T-helper 17 cell (primary cell): Measurements from ENCODE around the gene PRKCH. TPM values are rescaled to one million over a fixed set of nuclear protein-coding genes. Genes with fewer than 3 reads are reported as not detected.
"Not testable (repeated sequence)": the region's sequence is repeated elsewhere in the genome, so short reads cannot be mapped to it uniquely, and the experiment has no call there.

ENCODE experiments used
- ATAC-seq: fragments of 150-1000 bp; cut with Tn5 transposase; 2 replicates; pipeline ENCODE4 v1.10.0; 2021; ENCODE audit warnings: mild to moderate bottlenecking, moderate library complexity
- DNase-seq, 3 donors: peaks; one replicate each; pipeline versions ENCODE4 v3.0.0 to v3.0.0-alpha.2; 2020 to 2021
- H3K9me3 ChIP-seq: one replicate; pipeline ENCODE4 v1.7.0; 2013; ENCODE audit warnings: low read length, mild to moderate bottlenecking; ENCODE audit not compliant: control insufficient read depth, poor library complexity, severe bottlenecking
- H3K27ac Mint-ChIP-seq: one replicate; pipeline ENCODE4 v1.8.0; 2022; ENCODE audit warnings: mild to moderate bottlenecking, moderate library complexity, mixed read lengths
- H3K27me3 Mint-ChIP-seq: one replicate; pipeline ENCODE4 v1.8.0; 2022; ENCODE audit warnings: mixed read lengths
- H3K36me3 Mint-ChIP-seq: one replicate; pipeline ENCODE4 v1.8.0; 2022; ENCODE audit warnings: low read depth, mixed read lengths
- H3K4me1 Mint-ChIP-seq: one replicate; pipeline ENCODE4 v1.8.0; 2022; ENCODE audit warnings: mild to moderate bottlenecking, mixed read lengths
- H3K4me3 Mint-ChIP-seq: one replicate; pipeline ENCODE4 v1.8.0; 2022; ENCODE audit warnings: mild to moderate bottlenecking, moderate library complexity, mixed read lengths
- total RNA-seq, 4 donors: library from RNA in 2 of 4; stranded (reverse) in 2 of 4; gene quantifications; one replicate each; pipeline ENCODE4 v1.2.3 and lab custom pipeline; 2022 to 2026

PRKCH gene
- total RNA-seq, 2 donors from 2014 or later = 328 to 342 TPM

DNA sequence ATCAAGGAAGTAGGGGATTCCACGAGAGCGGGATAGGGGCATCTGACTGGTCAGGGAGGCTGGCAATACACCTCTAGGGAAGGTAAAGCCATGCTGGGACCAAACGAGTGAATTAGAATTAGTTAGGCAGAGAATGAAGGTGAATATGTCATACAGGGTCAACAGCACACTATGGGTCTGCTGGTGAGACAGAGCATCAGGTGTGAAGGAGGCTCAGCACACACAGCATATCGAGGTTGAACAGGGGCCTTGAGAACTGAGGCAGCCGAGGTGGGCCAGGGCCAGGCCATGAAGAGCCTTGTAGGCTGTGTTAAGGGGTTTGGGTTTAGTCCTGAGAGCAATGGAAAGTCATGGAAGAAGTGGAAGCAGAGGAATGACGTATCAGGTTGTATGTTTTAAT is 137.8 kb downstream of the PRKCH start:
- Mint-ChIP-seq H3K4me3 (no peak overlapping the region), H3K36me3 (peaks cover 28% of the 10 kb centered on the region), H3K4me1 (peaks cover 49% of the 10 kb centered on the region)

GRCh38 chr14:61460063-61460462 is 138.7 kb downstream of the PRKCH start:
- no peak for DNase-seq
- H3K36me3 Mint-ChIP-seq = peaks cover 31% of the 10 kb centered on the region
- no peaks in the 10 kb centered on the region for H3K9me3 ChIP-seq
- no peak overlapping the region for H3K4me3 Mint-ChIP-seq
- no peaks in the 10 kb centered on the region for H3K27me3 Mint-ChIP-seq
- no peak for ATAC-seq
- peaks cover 44% of the 10 kb centered on the region for H3K4me1 Mint-ChIP-seq
- H3K27ac Mint-ChIP-seq = no peak overlapping the region

More for the DNA sequence above, 137.8 kb downstream of the PRKCH start:
- no peaks in the 10 kb centered on the region for H3K9me3 ChIP-seq
- ATAC-seq = no peak
- DNase-seq = no peak
- Mint-ChIP-seq H3K27ac (peak overlapping the region; percentile 92), H3K27me3 (no peaks in the 10 kb centered on the region)

DNA sequence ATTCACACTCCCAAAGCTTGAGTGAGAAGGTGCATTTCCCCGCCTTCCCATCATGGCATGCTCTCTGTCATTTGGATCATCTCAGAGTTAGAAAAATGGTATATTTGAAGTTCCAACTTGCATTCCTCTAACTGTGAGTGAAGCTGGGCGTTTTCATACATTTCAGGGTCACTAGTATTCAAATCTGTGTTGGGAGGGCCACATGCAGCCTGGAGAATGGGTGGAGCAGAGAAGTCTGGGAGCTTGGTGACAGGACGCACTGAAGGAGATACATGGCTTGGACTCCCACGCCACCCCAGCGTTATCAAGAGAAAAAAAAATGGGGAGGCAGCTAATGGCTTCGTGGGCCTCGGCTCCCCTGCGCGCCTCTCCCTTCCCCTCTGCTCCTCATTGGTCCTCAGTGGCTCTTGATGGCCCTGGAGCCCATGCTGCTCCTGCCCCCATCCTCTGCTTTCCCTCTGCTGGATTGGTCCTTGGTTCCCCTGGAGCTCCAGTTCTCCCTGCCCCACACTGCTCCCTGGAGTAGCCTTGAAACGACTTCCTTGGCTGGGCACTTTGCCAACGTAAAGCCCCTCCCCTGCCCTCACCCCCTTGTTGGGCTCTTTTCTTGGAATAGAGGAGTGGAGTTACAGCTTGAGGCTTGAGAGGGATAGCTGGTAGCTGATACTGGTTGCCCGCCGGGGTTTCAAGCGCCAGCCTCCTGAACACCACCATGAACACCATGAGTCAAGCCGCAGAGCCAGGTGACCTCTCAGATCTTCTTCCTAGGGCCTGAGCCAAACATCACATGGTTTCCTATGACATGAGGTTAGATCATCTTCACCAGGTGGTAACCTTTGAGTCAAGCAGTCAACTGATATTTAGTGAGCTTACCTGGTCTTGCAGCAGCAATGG is 139.6 kb downstream of the PRKCH start:
- peak; percentile 78 for ATAC-seq
- Mint-ChIP-seq H3K27me3 (no peaks in the 10 kb centered on the region), H3K27ac (peak overlapping the region; percentile 95), H3K36me3 (peaks cover 28% of the 10 kb centered on the region), H3K4me1 (peaks cover 45% of the 10 kb centered on the region), H3K4me3 (peak overlapping the region; percentile 31)
- peak in 1 of 3 donors; percentile 28 for DNase-seq
- H3K9me3 ChIP-seq = no peaks in the 10 kb centered on the region

DNA sequence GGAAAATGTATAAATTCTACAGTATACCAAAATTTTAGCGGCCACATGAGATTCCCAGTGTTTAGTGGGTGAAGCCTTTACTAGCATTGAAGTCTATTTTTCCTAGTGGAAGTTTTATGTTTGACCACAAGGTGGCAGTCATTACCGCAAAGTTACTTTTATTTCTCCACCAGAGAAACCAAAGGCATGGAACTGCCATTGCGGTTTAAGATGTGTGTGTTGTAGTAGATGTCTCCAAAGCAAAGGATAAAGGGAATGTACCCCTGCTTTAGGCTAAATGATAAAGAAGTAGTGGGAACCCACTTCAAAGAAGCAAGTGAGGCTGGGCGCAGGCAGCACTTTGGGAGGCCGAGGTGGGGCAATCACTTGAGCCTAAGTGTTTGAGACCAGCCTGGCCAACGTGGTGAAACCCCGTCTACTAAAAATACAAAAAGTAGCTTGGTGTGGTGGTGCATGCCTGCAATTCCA is 140.5 kb downstream of the PRKCH start:
- H3K4me1 Mint-ChIP-seq = peaks cover 45% of the 10 kb centered on the region
- H3K4me3 Mint-ChIP-seq = peak overlapping the region; percentile 25
- peaks cover 27% of the 10 kb centered on the region for H3K36me3 Mint-ChIP-seq
- no peaks in the 10 kb centered on the region for H3K9me3 ChIP-seq
- H3K27ac Mint-ChIP-seq = peak overlapping the region; percentile 95
- no peaks in the 10 kb centered on the region for H3K27me3 Mint-ChIP-seq
- DNase-seq (no peak), ATAC-seq (peak; percentile 68)

GRCh38 chr14:61462566-61463193 is 141.3 kb downstream of the PRKCH start:
- Mint-ChIP-seq H3K4me1 (peaks cover 41% of the 10 kb centered on the region), H3K27me3 (no peaks in the 10 kb centered on the region), H3K4me3 (no peak overlapping the region), H3K27ac (peak overlapping the region; percentile 95), H3K36me3 (peaks cover 27% of the 10 kb centered on the region)
- no peak for DNase-seq
- ATAC-seq = no peak
- no peaks in the 10 kb centered on the region for H3K9me3 ChIP-seq

DNA sequence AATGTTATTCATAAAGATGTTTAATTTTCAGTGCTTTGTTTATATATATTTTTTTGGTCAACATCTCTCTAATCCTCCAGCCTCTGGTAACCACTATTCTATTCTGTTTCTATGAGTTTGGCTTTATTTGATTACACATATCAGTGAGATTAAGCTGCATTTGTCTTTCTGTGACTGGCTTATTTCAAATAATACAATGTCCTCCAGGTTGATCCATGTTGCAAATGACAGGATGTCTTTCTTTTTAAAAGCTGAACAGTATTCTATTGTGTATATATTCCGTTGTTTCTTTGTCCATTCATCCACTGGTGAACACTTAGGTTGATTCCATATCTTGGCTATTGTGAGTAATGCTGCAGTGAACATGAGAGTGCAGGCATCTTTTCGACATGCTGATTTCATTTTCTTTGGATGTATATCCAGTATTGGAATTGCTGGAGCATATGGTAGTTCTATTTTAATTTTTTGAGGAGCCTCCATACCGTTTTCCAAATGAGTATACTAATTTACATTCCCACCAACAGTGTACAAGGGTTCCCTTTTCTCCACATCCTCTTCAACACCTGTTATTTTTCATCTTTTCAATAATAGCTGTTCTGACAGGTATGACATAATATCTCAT is 142.4 kb downstream of the PRKCH start:
- H3K9me3 ChIP-seq = no peaks in the 10 kb centered on the region
- Mint-ChIP-seq H3K4me1 (peaks cover 38% of the 10 kb centered on the region), H3K27ac (peak overlapping the region; percentile 95), H3K36me3 (peaks cover 22% of the 10 kb centered on the region), H3K4me3 (no peak overlapping the region), H3K27me3 (no peaks in the 10 kb centered on the region)
- DNase-seq = no peak
- no peak for ATAC-seq

GRCh38 chr14:61464539-61465320 is 143.4 kb downstream of the PRKCH start:
- not testable (repeated sequence) for ATAC-seq, H3K9me3 ChIP-seq, H3K4me3 Mint-ChIP-seq, H3K27me3 Mint-ChIP-seq, DNase-seq
- peak overlapping the region; percentile 95 for H3K27ac Mint-ChIP-seq
- peaks cover 16% of the 10 kb centered on the region for H3K36me3 Mint-ChIP-seq
- H3K4me1 Mint-ChIP-seq = peaks cover 38% of the 10 kb centered on the region

GRCh38 chr14:61466249-61466904 is 145.0 kb downstream of the PRKCH start:
- DNase-seq (no peak), ATAC-seq (no peak)
- H3K9me3 ChIP-seq = no peaks in the 10 kb centered on the region
- H3K4me1 Mint-ChIP-seq = peaks cover 46% of the 10 kb centered on the region
- H3K4me3 Mint-ChIP-seq = no peak overlapping the region
- H3K27ac Mint-ChIP-seq = peak overlapping the region; percentile 95
- no peaks in the 10 kb centered on the region for H3K27me3 Mint-ChIP-seq
- H3K36me3 Mint-ChIP-seq = peaks cover 12% of the 10 kb centered on the region

DNA sequence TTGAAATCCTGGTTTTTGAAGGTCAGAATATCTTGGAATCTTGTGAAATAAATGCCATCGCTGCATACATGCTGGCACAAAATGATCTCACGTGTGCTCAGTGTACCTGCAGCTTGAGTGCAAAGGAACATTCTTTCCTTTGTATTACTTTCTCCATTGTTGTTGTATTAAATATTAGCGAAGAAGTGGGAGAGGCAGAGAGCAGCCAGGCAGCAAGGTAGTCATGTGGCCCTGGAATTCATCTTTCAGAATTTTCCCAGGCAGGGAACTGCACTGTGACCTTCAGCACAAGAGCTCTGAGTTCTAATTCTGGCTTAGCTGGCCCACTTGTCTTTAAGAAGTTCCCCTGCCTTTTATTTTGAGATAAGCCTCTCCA is 145.5 kb downstream of the PRKCH start:
- no peak for ATAC-seq
- H3K36me3 Mint-ChIP-seq = peaks cover 10% of the 10 kb centered on the region
- H3K27me3 Mint-ChIP-seq = no peaks in the 10 kb centered on the region
- H3K4me1 Mint-ChIP-seq = peaks cover 46% of the 10 kb centered on the region
- DNase-seq = no peak
- H3K9me3 ChIP-seq = no peaks in the 10 kb centered on the region
- no peak overlapping the region for H3K4me3 Mint-ChIP-seq
- H3K27ac Mint-ChIP-seq = peak overlapping the region; percentile 95

DNA sequence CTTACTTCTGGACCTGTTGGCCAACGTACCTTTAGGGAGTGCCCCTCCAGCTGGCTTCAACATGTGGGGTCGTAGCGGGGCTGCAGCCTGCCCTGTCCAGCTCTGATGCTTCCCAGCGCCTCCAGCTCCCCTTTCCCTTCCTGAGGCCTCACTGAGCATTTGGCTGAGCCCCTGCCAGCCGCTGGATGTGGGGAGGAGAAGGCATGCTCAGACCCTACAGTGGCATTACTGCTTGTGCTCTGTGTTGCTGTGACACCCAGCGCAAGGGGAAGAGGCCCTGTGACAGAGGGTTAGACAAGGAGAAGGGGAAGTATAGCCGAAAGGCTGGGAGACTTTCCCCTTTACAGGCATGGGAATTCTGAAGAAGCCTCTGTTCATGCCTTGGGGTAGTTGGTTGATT is 145.9 kb downstream of the PRKCH start:
- Mint-ChIP-seq H3K36me3 (peaks cover 9% of the 10 kb centered on the region), H3K27me3 (no peaks in the 10 kb centered on the region), H3K4me1 (peaks cover 46% of the 10 kb centered on the region), H3K27ac (peak overlapping the region; percentile 95), H3K4me3 (no peak overlapping the region)
- DNase-seq (no peak), ATAC-seq (no peak)
- H3K9me3 ChIP-seq = no peaks in the 10 kb centered on the region

- peaks cover 9% of the 10 kb centered on the region for H3K36me3 Mint-ChIP-seq
- ATAC-seq = no peak
- H3K4me1 Mint-ChIP-seq = peaks cover 55% of the 10 kb centered on the region
- H3K27ac Mint-ChIP-seq = peak overlapping the region; percentile 95
- no peak overlapping the region for H3K4me3 Mint-ChIP-seq
- no peaks in the 10 kb centered on the region for H3K27me3 Mint-ChIP-seq
- no peak for DNase-seq
- H3K9me3 ChIP-seq = no peaks in the 10 kb centered on the region
Observed at GRCh38 chr14:61468063-61468825, 146.9 kb downstream of the PRKCH start.

DNA sequence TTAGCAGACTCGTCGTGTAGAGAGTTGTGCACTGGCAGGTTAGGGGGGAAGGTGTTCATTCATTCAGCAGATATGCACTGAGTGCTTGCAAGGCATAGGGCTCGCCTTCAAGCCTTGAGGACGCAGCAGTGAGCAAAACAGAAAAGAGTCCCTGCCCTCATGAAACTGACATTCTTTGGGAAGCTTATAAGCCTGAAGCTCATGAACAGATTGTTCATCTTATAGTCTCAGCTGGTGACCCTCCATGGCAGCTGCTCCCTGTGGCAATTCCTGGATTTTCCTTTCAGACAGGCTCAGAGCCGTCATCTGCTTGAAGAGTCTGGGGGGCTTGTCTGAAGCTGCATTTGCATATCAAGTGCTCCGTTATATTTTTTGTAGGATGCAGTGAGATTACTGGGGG is 148.4 kb downstream of the PRKCH start:
- DNase-seq (no peak), ATAC-seq (no peak)
- Mint-ChIP-seq H3K4me3 (no peak overlapping the region), H3K4me1 (peaks cover 62% of the 10 kb centered on the region), H3K27me3 (no peaks in the 10 kb centered on the region), H3K27ac (peak overlapping the region; percentile 95), H3K36me3 (peaks cover 4% of the 10 kb centered on the region)
- no peaks in the 10 kb centered on the region for H3K9me3 ChIP-seq
